ENCODE results near the gene UROC1.

- TF ChIP-seq CTCF (conservative IDR thresholded peaks at IDR 0.05) = no peak
- no peak for TF ChIP-seq ZFX (IDR thresholded peaks at IDR 0.05)
These were observed 45.1 kb downstream of the UROC1 start for GRCh38 chr3:126472277-126473006.

All from C4-2B (cell line).